ENCODE data around the gene KLF6.

GRCh38 chr10:3761021-3761686 lies 23.9 kb downstream of the KLF6 start:
- TF ChIP-seq CTCF (IDR thresholded peaks at IDR 0.05 in 4 of 5, conservative IDR thresholded peaks at IDR 0.05 in 1 of 5) (no peak), POLR2A (IDR thresholded peaks at IDR 0.05) (no peak)

Measured in gastrocnemius medialis (tissue), 4 donors.